ENCODE measurements around the gene PRSS16.

PRSS16 gene

GRCh38 chr6:27228963-27229477 lies 18.5 kb upstream of the PRSS16 start:
- no peak for DNase-seq (ENCODE audit: extremely low spot score)
- TF ChIP-seq CTBP1 (IDR thresholded peaks at IDR 0.05; ENCODE audit: borderline replicate concordance) (no peak), ZNF384 (IDR thresholded peaks at IDR 0.05) (no peak), NFRKB (IDR thresholded peaks at IDR 0.05) (no peak), BHLHE40 (IDR thresholded peaks at IDR 0.05; ENCODE audit: borderline replicate concordance) (no peak), ELF4 (IDR thresholded peaks at IDR 0.05) (no peak), SP1 (IDR thresholded peaks at IDR 0.05) (no peak), FOXM1 (IDR thresholded peaks at IDR 0.05; ENCODE audit: borderline replicate concordance) (no peak), LEF1 (IDR thresholded peaks at IDR 0.05; ENCODE audit: borderline replicate concordance) (no peak), HDGF (IDR thresholded peaks at IDR 0.05; ENCODE audit: borderline replicate concordance) (no peak), ARNT (IDR thresholded peaks at IDR 0.05) (no peak), FOXA1 (IDR thresholded peaks at IDR 0.05) (no peak), SUZ12 (IDR thresholded peaks at IDR 0.05) (no peak), L3MBTL2 (conservative IDR thresholded peaks at IDR 0.05) (no peak), FOXK2 (IDR thresholded peaks at IDR 0.05) (no peak), TARDBP (IDR thresholded peaks at IDR 0.05) (no peak)
- TF ChIP-seq, protein P1, sequence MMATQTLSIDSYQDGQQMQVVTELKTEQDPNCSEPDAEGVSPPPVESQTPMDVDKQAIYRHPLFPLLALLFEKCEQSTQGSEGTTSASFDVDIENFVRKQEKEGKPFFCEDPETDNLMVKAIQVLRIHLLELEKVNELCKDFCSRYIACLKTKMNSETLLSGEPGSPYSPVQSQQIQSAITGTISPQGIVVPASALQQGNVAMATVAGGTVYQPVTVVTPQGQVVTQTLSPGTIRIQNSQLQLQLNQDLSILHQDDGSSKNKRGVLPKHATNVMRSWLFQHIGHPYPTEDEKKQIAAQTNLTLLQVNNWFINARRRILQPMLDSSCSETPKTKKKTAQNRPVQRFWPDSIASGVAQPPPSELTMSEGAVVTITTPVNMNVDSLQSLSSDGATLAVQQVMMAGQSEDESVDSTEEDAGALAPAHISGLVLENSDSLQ (IDR thresholded peaks at IDR 0.05), result no peak
- CTCF ChIA-PET, result no interaction called here
- POLR2A ChIA-PET, result no interaction called here

GRCh38 chr6:27230758-27231111 lies 16.8 kb upstream of the PRSS16 start:
- CTCF ChIA-PET, result no interaction called here
- no peak for DNase-seq (ENCODE audit: extremely low spot score)
- POLR2A ChIA-PET, result interaction anchor here (1.8 kb wide), 1 partner anchor 21 kb away, joined by 10 read pairs; no protein-coding TSS in a partner anchor
- no peak for TF ChIP-seq LEF1 (IDR thresholded peaks at IDR 0.05; ENCODE audit: borderline replicate concordance)
- TF ChIP-seq, protein P1 (IDR thresholded peaks at IDR 0.05), result peak; percentile 72

GRCh38 chr6:27234576-27234975 lies 12.9 kb upstream of the PRSS16 start:
- POLR2A ChIA-PET, result interaction anchor here (0.5 to 1.4 kb wide), 3 partner anchors 17 to 61 kb away, joined by 4 read pairs; no protein-coding TSS in a partner anchor
- no peak for TF ChIP-seq ZNF384 (IDR thresholded peaks at IDR 0.05)
- TF ChIP-seq HDGF (IDR thresholded peaks at IDR 0.05; ENCODE audit: borderline replicate concordance), result no peak
- no peak for TF ChIP-seq SP1 (IDR thresholded peaks at IDR 0.05)
- no peak for TF ChIP-seq SUZ12 (IDR thresholded peaks at IDR 0.05)
- no peak for DNase-seq (ENCODE audit: extremely low spot score)
- CTCF ChIA-PET, result no interaction called here

DNA sequence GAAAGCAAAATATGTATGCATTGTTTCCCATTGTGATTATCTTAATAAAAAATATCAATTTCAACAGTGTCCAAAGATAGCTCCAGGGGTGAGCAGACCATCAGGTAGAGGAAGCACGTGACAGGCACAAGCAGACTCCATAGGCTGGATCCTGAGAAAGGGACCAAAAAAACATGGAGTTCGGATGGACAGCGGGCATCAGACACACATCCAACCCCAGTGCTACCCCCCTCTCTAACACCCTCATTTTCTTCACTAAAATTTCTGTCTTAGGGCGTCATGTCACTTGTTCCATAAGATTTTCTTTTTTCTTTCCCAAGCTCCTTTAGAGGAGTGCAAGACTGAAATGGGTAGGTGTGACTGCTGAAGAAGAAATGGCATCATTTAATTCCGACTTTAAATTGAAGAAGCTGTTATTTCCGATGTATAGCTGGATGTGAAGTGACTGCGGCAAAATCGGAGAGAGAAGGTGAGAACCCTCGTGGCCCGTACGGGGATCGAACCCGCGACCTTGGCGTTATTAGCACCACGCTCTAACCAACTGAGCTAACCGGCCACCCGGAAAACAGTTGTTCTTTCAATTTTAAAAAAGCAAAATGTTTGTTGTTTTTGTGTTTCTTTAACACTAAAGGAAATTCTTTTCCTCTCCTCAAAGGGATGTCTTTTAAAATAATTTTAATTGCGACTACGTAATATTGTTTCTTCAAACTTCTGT lies 10.3 kb upstream of the PRSS16 start:
- TF ChIP-seq ZNF384 (IDR thresholded peaks at IDR 0.05), result no peak
- TF ChIP-seq ARNT (IDR thresholded peaks at IDR 0.05), result no peak
- TF ChIP-seq, protein P1 (IDR thresholded peaks at IDR 0.05), result no peak
- no peak for TF ChIP-seq HDGF (IDR thresholded peaks at IDR 0.05; ENCODE audit: borderline replicate concordance)
- no peak for TF ChIP-seq NFRKB (IDR thresholded peaks at IDR 0.05)
- no peak for TF ChIP-seq BHLHE40 (IDR thresholded peaks at IDR 0.05; ENCODE audit: borderline replicate concordance)
- no peak for TF ChIP-seq FOXK2 (IDR thresholded peaks at IDR 0.05)
- no peak for TF ChIP-seq FOXA1 (IDR thresholded peaks at IDR 0.05)
- no peak for TF ChIP-seq TARDBP (IDR thresholded peaks at IDR 0.05)
- peak; percentile 32; the same call in 1 of the 2 replicates for TF ChIP-seq FOXM1 (IDR thresholded peaks at IDR 0.05; ENCODE audit: borderline replicate concordance)
- no peak for TF ChIP-seq CTBP1 (IDR thresholded peaks at IDR 0.05; ENCODE audit: borderline replicate concordance)
- no peak for TF ChIP-seq SUZ12 (IDR thresholded peaks at IDR 0.05)
- TF ChIP-seq SP1 (IDR thresholded peaks at IDR 0.05), result no peak
- TF ChIP-seq L3MBTL2 (conservative IDR thresholded peaks at IDR 0.05), result peak; percentile 23; the same call in 1 of the 2 replicates
- no peak for TF ChIP-seq LEF1 (IDR thresholded peaks at IDR 0.05; ENCODE audit: borderline replicate concordance)
- TF ChIP-seq ELF4 (IDR thresholded peaks at IDR 0.05), result no peak
- POLR2A ChIA-PET, result interaction anchor here (0.8 to 1.7 kb wide), 2 partner anchors 14 to 91 kb away, joined by 3 to 5 read pairs; a partner anchor contains a TSS
- DNase-seq (ENCODE audit: extremely low spot score), result peak; percentile 48
- CTCF ChIA-PET, result interaction anchor here (0.6 kb wide), 1 partner anchor 642 kb away, joined by 3 read pairs; no protein-coding TSS in a partner anchor

GRCh38 chr6:27238010-27238983 lies 9.2 kb upstream of the PRSS16 start:
- CTCF ChIA-PET, result no interaction called here
- TF ChIP-seq HDGF (IDR thresholded peaks at IDR 0.05; ENCODE audit: borderline replicate concordance) (no peak), ZNF384 (IDR thresholded peaks at IDR 0.05) (no peak), ELF4 (IDR thresholded peaks at IDR 0.05) (no peak), CTBP1 (IDR thresholded peaks at IDR 0.05; ENCODE audit: borderline replicate concordance) (no peak), LEF1 (IDR thresholded peaks at IDR 0.05; ENCODE audit: borderline replicate concordance) (no peak), BHLHE40 (IDR thresholded peaks at IDR 0.05; ENCODE audit: borderline replicate concordance) (no peak), ARNT (IDR thresholded peaks at IDR 0.05) (no peak), FOXA1 (IDR thresholded peaks at IDR 0.05) (no peak), FOXK2 (IDR thresholded peaks at IDR 0.05) (no peak), FOXM1 (IDR thresholded peaks at IDR 0.05; ENCODE audit: borderline replicate concordance) (no peak), SUZ12 (IDR thresholded peaks at IDR 0.05) (no peak), NFRKB (IDR thresholded peaks at IDR 0.05) (no peak), L3MBTL2 (conservative IDR thresholded peaks at IDR 0.05) (no peak)
- TF ChIP-seq, protein P1 (IDR thresholded peaks at IDR 0.05), result no peak
- POLR2A ChIA-PET, result interaction anchor here (0.8 to 1.7 kb wide), 2 partner anchors 13 to 92 kb away, joined by 3 to 5 read pairs; a partner anchor contains a TSS
- DNase-seq (ENCODE audit: extremely low spot score), result no peak
